PC-3 (cell line): ENCODE data around the gene EYS.

Experiments used
- EZH2phosphoT487 ChIP-seq: fragments of 300-600 bp; sonication (generic); IDR thresholded peaks from 2 replicates; pipeline ENCODE4 v1.6.1; 2018; ENCODE audit warnings: mild to moderate bottlenecking, antibody characterized with exemption, low read length, borderline replicate concordance
- TF ChIP-seq, protein P1 (sequence below): fragments of 300-600 bp; sonication (generic); conservative IDR thresholded peaks from 2 replicates; pipeline ENCODE4 v1.5.1; 2017; ENCODE audit warnings: antibody characterized with exemption, low read depth, mild to moderate bottlenecking, low read length

DNA sequence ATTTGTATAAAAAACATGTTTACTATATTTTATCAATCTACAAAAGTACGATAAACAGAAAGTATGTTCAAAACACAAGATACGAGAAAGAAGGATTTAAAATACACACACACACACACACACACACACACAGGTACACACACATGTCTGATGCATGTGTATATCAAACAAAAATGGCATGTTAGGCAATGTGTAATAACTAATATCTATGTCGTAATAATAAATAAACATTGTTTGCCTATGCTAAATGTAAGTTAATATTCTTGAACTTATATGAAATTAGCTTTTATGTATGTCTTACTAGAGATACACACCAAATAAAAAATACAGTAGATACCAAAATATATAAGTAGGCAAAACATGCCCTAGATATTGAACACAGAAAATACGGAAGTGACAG, 894.9 kb downstream of the EYS start:
- TF ChIP-seq, protein P1, sequence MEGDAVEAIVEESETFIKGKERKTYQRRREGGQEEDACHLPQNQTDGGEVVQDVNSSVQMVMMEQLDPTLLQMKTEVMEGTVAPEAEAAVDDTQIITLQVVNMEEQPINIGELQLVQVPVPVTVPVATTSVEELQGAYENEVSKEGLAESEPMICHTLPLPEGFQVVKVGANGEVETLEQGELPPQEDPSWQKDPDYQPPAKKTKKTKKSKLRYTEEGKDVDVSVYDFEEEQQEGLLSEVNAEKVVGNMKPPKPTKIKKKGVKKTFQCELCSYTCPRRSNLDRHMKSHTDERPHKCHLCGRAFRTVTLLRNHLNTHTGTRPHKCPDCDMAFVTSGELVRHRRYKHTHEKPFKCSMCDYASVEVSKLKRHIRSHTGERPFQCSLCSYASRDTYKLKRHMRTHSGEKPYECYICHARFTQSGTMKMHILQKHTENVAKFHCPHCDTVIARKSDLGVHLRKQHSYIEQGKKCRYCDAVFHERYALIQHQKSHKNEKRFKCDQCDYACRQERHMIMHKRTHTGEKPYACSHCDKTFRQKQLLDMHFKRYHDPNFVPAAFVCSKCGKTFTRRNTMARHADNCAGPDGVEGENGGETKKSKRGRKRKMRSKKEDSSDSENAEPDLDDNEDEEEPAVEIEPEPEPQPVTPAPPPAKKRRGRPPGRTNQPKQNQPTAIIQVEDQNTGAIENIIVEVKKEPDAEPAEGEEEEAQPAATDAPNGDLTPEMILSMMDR = no peak
- no peak for TF ChIP-seq EZH2phosphoT487
